Measurements from ENCODE around the gene VPS8.

The VPS8 gene

DNA sequence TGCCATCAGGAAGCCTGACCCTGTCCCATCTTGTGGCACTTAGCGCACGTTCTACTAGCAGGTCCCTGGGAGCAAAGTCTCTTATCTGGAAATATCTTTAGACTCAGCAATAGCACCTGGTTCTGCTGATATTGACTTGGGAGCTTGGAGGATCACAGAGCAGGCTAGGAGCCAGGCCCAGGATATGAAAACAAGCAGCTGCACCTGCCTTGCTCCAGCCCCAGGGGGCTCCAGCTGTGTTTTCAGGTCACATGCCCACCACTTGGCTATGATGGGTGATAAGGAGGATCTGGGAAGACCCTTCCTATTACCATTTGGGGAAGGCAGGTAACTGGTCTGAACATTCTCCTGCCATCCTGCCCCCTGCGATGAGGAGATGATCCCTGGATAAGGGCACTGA is 253.1 kb downstream of the VPS8 start:
- DNase-seq: no peak

GRCh38 chr3:185066251-185066650 is 254.3 kb downstream of the VPS8 start:
- no peak for DNase-seq

DNA sequence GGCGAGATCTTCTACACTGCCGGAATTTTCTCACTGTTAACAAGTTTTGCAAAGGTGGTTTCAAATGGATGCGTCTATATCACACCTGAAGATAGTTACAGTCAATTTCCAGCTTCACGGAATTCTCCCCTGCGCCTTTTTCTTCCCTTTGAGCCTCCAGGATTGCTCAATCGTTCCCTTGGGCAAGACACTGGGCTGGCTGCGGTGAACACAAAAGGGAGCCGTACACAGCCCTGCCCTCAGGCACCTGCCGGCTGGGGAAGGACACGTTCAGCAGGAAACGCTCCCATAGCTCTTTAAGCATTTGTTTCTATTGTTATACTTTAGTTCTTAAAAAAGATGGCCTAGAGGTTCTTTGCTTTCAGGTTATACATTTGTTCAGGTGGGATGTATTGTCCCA is 255.2 kb downstream of the VPS8 start:
- DNase-seq: no peak

DNA sequence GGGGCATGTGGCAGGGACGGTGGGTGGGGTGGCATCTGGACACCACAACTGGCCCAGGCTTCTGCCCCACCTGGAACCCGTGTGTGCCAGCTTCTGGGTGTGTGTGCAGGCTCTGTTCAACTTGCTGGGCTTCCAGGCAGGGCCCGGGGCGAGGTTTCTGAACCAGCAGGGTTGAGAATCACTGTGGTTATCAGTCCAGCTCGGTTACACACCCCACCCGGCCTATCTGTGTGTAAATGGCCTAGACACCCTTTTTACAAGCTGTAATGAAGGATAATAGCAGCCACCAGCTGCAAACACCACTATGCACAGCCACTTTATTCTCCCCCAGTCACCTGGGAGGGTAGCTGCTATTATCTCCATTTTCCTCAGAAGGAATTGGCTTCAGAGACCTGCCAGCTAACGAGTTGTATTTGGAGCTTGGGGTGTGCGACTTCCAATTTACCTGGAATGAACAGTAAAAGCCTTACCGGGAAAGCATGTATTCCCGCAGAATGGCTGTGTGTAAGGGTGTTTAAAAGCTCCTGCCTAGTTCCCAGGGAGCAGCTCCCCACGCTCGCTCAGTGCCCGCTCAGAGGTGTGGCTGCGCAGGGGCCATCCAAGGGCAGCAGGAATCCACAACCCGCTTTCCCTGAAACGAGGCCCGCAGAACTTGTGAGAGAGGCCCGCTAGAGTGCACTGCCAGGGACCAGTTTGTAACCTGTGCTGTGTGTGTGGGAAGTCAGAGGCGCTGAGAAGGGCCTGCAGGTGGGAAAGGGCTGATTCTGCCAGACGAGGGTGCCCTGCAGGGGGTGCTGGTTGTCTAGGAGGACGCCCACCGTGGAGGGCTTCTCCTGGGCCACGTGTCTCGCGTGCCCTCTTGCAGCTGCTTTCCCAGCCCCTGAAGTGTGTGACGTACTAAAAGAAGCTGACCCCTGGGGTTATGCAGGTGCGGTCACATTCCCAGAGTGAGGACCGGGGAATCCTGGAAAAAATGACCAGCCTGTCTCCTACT is 257.4 kb downstream of the VPS8 start:
- no peak for DNase-seq

DNA sequence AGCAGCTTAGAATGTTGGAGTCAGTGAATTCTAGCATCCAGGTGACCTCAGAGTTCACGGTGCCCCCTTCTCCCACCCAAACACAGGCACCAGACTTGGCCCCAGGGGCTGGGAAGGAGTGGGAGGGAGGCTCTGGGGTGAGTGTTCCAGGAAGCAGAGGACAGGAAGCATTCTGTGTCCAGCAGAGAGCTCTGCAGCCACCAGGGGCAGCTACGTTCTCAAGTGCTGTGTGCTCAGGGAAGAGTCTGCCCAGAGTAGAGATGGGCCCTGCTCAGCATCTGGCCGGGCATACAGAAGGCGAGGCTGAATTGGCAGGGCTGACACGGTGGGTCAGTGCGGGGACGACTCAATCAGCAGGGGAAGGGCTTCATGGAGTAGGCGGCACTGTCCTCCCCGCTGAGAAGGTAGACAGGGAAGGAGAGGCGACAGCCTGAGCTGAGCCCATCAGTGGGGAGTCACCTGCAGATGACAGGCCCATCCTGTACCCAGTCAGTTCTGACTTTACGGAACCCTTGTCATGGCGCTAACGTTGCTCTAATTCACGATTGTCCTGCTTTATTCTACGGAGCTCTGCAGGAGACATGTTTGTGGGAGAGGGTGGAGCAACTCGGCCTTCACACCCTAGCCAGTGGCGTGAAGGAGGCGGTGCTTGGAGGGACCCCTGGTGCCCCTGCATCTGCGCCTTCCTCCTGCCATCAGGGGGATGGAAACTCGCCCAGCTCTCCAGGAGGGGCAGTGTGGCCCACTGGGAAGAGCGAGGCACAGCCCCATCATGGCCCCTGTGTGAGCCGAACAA is 258.7 kb downstream of the VPS8 start:
- DNase-seq: no peak

DNA sequence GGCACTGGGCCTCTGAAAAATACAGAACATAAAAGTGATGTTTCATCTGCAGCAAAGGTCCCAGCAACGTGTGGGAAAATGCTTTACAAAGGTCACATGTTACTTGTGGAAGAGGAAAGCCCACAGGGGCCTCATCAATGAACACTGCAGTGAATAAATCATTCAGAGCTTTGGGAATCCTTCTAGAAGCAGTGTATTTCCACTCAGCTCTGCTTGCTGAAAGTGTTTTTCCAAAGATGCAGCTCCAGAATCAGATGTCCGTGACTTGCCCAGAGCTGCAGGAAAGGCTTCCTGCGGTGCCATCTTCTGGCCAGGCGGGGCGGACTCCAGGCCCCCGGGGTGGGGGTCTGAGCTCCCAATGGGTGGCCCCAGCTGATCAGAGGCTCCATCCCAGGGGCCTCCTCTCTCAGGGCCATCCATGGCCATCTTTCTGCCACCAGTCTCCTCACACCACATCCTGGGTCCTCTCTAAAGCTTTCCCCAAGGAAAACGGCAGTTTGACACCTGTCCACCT is 259.4 kb downstream of the VPS8 start:
- no peak for DNase-seq

DNA sequence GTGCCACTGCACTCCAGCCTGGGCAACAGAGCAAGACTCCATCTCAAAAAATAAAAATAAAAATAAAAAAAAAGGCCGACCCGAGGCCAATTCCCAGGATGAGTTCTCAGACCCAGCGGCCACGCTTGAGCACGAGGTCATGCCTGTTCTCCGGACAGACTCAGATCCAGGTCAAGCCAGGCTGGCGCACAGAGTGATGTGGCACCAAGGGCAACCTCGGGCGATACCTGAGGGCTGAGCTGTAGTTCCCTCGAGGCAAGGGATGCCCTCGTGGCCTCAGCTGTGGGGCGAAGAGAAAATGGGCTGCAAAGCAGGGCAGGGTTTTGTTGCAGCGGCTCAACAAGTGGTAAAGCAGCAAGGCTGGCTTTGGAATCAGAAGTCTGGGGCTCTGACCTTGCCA is 263.6 kb downstream of the VPS8 start:
- DNase-seq: no peak

- no peak for DNase-seq
These were observed 264.3 kb downstream of the VPS8 start for GRCh38 chr3:185076219-185076618.

- no peak for DNase-seq
These were observed 267.7 kb downstream of the VPS8 start for GRCh38 chr3:185079625-185080024.

GRCh38 chr3:185081521-185081920 is 269.6 kb downstream of the VPS8 start:
- no peak for DNase-seq

- DNase-seq: no peak
These were observed 270.2 kb downstream of the VPS8 start for GRCh38 chr3:185082149-185082548.

DNA sequence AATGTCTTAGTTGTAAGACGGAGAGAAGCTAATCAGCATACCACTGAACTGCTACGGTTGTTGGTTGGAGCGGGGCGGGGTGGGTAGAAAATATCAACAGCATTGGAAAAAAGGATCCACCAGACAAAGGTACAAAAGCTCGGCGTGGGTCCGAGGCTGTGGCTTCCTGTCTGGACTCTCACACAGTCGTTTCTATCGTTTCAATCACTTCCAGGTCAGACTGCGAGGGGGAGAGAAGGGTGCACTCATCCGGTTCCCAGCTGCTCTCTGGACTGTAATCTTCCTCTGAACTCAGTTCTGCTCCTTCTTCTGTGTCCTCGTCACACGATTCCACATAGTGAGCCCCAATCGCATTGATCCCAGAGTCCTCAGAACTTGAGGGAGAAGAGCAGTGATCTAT is 270.9 kb downstream of the VPS8 start:
- no peak for DNase-seq

GRCh38 chr3:185084402-185084801 is 272.4 kb downstream of the VPS8 start:
- DNase-seq: no peak

- DNase-seq: peak; percentile 22
These were observed 272.9 kb downstream of the VPS8 start for GRCh38 chr3:185084901-185085300.

GRCh38 chr3:185087419-185087818 is 275.5 kb downstream of the VPS8 start:
- no peak for DNase-seq

- DNase-seq: peak; percentile 61
These were observed 277.4 kb downstream of the VPS8 start for GRCh38 chr3:185089343-185089742.

DNA sequence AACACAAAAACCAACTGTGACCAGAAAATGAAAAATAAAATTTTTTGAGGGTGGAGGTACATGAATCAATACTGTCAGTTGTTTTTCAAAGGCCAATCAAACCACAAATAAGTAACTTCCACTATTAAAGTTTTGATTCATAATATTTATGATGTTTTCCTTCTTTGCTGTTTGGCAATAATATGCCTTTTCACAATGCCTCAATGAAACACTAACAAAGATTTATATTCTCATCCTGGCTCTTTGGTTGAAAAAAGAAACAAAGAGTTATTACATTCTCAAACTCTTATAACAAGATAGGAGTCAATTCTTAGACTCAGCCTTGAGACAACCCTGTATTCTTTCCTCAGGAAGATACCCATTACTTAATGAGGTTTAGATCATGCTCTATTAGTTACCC is 277.8 kb downstream of the VPS8 start:
- DNase-seq: peak; percentile 28

DNA sequence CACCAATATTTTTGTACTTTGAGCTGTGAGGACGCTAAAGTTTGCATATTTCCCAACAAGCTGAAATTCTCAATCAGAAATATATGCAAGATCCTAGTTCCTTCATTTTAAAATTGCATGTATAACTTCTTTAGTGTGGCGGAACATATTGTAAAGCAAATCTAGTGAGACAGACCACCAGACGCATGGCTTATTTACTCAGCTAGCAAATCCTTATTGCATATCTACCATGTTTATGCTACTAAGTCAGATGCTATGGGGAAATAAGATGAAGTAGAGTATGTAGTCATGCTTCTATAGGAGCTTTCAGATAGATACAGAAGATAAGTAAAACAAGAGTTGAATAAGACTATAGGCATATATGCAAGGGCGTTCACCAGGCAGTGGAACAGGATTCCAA is 278.8 kb downstream of the VPS8 start:
- no peak for DNase-seq

- no peak for DNase-seq
These were observed 281.1 kb downstream of the VPS8 start for GRCh38 chr3:185093116-185093515.

- DNase-seq: no peak
These were observed 282.7 kb downstream of the VPS8 start for GRCh38 chr3:185094697-185095096.

All from kidney glomerular epithelial cell (primary cell).